Omental fat pad (tissue), 4 donors: ENCODE results near the gene CMTM4. TPM values are rescaled to one million over a fixed set of nuclear protein-coding genes. Genes with fewer than 3 reads are reported as not detected.
"Not testable (repeated sequence)": the region's sequence is repeated elsewhere in the genome, so short reads cannot be mapped to it uniquely, and the experiment has no call there.

Experiments
- ATAC-seq: fragments of 150-250 bp; one replicate; pipeline ENCODE4 v1.9.1; 2016; ENCODE audit warnings: mild to moderate bottlenecking, moderate library complexity; ENCODE audit not compliant: low FRiP score
- DNase-seq: peaks from one replicate; pipeline ENCODE4 v3.0.0-alpha.2; 2019; ENCODE audit warnings: low spot score
- total RNA-seq, 4 donors: library from RNA; depleted of rRNA; stranded (reverse); fragments of >200 nt; gene quantifications; one replicate each; pipeline ENCODE4 v1.1.0, GENCODE V29; 2016
- TF ChIP-seq, protein P1 (sequence below), 3 donors: fragments of 450-650 bp; IDR thresholded peaks; one replicate each; pipeline ENCODE4 v1.5.1; 2016 to 2017; ENCODE audit warnings: antibody characterized with exemption in 3 of 3, mild to moderate bottlenecking in 3 of 3, moderate library complexity in 2 of 3

Gene CMTM4
- total RNA-seq, 4 donors from 2014 or later: 12.6 to 29.9 (median 23.8) TPM

DNA sequence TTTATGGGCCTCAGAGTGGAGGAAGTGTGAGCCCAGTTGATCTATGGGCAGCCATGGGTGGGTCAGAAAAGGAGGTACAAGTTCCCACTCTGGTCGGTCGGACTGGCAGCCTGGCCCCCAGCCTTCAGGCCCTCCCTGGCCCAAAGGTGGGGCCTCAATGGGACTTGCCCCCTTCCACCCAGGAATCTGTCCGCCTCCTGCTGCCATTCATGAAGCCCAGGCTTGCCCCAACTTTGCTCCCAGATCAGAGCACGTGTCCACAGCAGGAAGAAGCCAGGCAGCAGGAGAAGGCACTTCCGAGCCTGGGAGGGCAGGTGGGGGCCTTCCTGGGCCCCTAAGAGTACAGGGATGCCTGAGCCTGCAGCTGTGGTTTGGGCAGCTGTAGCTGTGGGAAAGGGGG lies 95.1 kb downstream of the CMTM4 start:
- ATAC-seq (no peak), DNase-seq (no peak)
- TF ChIP-seq, protein P1, sequence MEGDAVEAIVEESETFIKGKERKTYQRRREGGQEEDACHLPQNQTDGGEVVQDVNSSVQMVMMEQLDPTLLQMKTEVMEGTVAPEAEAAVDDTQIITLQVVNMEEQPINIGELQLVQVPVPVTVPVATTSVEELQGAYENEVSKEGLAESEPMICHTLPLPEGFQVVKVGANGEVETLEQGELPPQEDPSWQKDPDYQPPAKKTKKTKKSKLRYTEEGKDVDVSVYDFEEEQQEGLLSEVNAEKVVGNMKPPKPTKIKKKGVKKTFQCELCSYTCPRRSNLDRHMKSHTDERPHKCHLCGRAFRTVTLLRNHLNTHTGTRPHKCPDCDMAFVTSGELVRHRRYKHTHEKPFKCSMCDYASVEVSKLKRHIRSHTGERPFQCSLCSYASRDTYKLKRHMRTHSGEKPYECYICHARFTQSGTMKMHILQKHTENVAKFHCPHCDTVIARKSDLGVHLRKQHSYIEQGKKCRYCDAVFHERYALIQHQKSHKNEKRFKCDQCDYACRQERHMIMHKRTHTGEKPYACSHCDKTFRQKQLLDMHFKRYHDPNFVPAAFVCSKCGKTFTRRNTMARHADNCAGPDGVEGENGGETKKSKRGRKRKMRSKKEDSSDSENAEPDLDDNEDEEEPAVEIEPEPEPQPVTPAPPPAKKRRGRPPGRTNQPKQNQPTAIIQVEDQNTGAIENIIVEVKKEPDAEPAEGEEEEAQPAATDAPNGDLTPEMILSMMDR (IDR thresholded peaks at IDR 0.05): no peak

DNA sequence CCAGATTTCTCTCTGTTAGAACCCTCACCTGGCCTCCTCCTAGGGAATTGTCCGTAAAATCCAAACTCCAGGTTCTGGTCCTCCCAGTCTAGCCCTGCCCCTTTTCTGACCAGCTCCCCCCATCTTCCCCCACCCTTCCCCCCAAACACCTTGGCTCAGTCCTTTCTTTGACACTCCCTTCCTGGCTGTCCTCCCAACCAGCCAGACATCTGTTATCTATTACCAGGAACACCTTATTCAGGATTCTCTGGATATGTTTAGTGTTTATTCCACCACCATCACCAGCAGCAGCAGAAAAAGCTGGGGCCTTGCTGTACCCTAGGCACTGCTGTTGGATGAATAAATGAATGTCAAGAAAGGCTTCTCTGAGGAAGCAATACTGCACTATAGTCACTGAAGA lies 96.1 kb downstream of the CMTM4 start:
- TF ChIP-seq, protein P1 (IDR thresholded peaks at IDR 0.05): no peak
- no peak for DNase-seq
- ATAC-seq: no peak

DNA sequence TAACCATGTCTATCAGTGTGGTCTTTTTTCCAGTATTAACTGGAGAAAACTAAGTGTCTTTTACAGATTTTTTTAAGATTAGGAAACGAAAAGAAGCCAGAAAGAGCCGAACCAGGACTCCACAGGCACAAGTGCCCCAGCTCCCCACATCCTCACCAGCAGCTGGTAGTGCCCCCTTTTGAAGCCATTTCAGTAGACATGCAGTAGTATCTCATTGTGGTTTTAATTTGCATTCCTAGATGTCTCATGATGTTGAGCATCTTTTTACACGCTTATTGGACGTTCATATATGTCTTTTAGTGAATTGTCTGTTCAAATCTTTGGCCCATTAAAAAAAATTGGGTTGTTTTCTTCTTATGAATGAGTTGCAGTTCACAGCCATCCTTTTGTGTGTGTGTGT lies 96.8 kb downstream of the CMTM4 start:
- ATAC-seq (no peak), DNase-seq (no peak)
- TF ChIP-seq, protein P1 (IDR thresholded peaks at IDR 0.05): no peak

DNA sequence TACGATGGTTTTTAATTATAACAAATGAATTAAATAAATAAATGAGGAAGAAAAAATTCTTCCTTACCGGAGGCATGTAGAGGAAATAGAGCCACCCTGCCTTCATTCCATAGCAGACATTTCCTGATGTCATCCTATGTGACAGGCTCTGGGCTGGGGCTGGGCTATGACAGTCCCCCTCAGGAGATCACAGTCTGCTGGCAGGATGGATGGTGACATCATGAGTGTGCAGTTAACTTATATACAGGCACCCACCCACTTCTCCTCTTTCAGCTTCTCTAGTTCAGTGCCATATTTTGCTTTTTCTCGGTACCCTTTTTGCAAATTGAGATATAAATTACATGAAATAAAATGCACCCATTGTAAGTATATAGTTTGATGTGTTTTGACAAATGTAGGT lies 98.4 kb downstream of the CMTM4 start:
- no peak for ATAC-seq

DNA sequence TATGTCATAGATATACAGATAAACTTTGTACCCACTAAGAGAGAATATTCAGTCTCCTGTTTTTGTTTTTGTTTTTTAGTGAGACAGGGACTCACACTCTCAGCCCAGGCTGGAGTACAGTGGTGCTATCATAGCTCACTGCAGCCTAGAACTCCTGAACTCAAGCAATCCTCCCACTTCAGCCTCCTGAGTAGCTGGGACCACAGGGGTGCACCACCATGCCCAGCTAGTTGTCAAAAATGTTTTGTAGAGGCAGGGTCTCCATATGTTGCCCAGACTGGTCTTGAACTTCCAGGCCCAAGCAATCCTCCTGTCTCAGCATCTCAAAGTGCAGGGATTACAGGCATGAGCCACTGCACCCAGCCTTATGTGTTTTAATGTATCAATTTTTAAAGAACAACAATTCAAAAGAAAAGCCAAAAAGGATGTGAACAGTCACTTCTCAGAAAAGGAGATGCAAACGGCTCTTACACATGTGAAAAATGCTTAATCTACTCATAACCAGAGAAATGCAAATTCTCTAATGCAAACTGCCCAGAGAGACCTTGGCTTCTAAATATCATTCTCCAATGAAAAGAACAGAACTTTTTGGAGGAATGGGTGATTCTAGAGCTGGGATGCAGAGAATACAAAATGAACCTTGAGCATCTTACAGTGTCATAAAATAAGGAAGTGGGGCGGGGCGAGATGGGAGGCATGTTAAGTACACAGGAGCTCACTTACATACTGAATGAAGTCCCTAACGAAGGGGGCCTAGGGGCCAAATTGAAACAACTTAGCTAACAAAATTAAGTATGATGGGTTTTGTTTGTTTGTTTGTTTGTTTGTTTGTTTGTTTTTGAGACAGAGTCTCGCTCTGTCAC lies 99.3 kb downstream of the CMTM4 start:
- DNase-seq (no peak), ATAC-seq (no peak)
- TF ChIP-seq, protein P1 (IDR thresholded peaks at IDR 0.05): no peak

More for the DNA sequence above, 98.4 kb downstream of the CMTM4 start:
- TF ChIP-seq, protein P1 (IDR thresholded peaks at IDR 0.05): no peak
- DNase-seq: no peak

DNA sequence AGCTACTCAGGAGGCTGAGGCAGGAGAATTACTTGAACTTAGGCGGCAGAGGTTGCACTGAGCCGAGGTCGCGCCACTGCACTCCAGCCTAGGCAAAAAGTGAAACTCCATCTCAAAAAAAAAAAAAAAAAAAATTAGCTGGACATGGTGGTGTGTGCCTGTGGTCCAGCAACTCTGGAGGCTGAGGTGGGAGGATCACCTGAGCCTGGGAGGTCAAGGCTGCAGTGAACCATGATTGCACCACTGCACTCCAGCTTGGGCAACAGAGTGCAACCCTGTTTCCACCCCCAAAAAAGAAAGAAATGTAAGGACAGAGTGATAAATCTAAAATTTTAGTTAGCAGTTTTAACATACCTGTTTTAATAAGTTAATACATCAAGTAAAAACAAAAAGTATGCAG lies 100.0 kb downstream of the CMTM4 start:
- DNase-seq, ATAC-seq: not testable (repeated sequence)

DNA sequence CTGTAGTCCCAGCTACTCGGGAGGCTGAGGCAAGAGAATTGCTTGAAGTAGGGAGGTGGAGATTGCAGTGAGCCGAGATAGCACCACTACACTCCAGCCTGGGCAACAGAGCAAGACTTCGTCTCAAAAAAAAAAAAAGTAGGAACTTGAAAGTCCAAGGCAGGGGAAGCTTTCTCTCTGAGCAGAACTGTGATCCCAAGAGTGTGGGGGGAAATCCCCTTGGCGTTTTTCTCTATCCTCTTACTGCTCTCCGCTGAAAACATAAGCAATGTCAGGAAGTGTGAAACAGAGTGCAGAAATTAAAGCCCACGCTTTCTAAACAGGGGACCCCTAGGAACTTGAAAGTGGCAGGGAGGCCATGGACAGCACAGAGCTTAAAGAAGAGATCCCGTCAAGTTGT lies 101.8 kb downstream of the CMTM4 start:
- ATAC-seq: no peak
- TF ChIP-seq, protein P1 (IDR thresholded peaks at IDR 0.05): no peak
- no peak for DNase-seq
